A549 (cell line): ENCODE results near the gene ALDH1L1. TPM values are rescaled to one million over a fixed set of nuclear protein-coding genes. Genes with fewer than 3 reads are reported as not detected.

Source experiments
- ATAC-seq, 2 experiments: fragments of 200-7000 bp in 1 of 2; fragments of >200 bp in 1 of 2; cut with Nextera tagmentation in 1 of 2; cut with Tn5 transposase in 1 of 2; 3 replicates each; pipeline versions ENCODE4 v1.8.0 to v1.9.1; 2018 to 2020; ENCODE audit warnings: mild to moderate bottlenecking in 1 of 2, moderate library complexity in 1 of 2
- CTCF ChIA-PET: fragments of 300-600 bp; sonication (Branson Sonifier 250); formaldehyde crosslinking; extraction: SDS; loops from one replicate; lab custom pipeline; 2021; ENCODE audit warnings: antibody characterized with exemption, inconsistent platforms; lab: Yijun Ruan, JAX
- POLR2A ChIA-PET: fragments of 350-600 bp; formaldehyde crosslinking; extraction: SDS; loops from one replicate; lab custom pipeline; 2021; ENCODE audit warnings: antibody characterized with exemption, inconsistent platforms; lab: Yijun Ruan, JAX
- DNase-seq, 2 experiments: peaks; one replicate each; pipeline versions ENCODE4 v3.0.0 to v3.0.0-alpha.2; 2011 to 2016; ENCODE audit warnings: low read depth in 1 of 2, low spot score in 1 of 2
- FAIRE-seq: peaks from 2 replicates; lab custom pipeline; 2011; peaks lifted over from hg19 to GRCh38; lab: Jason Lieb, UNC
- H3K27ac ChIP-seq, 2 experiments: fragments of >200 bp; sonication (Bioruptor Twin); formaldehyde crosslinking; 3 replicates each; pipeline ENCODE4 v1.5.1; 2016 to 2017
- H3K4me1 ChIP-seq: fragments of >200 bp; sonication (Bioruptor Twin); formaldehyde crosslinking; 3 replicates; pipeline ENCODE4 v1.6.1; 2016
- H3K4me2 ChIP-seq: fragments of >200 bp; sonication (Bioruptor Twin); formaldehyde crosslinking; 3 replicates; pipeline ENCODE4 v1.6.1; 2016
- H3K4me3 ChIP-seq: fragments of >200 bp; sonication (Bioruptor Twin); formaldehyde crosslinking; 3 replicates; pipeline ENCODE4 v1.5.1; 2016
- H3K9me3 ChIP-seq: fragments of >200 bp; sonication (Bioruptor Twin); formaldehyde crosslinking; 3 replicates; pipeline ENCODE4 v1.6.1; 2016
- EHMT2 ChIP-seq: fragments of 200-600 bp; sonication (generic); IDR thresholded peaks from 2 replicates; pipeline ENCODE4 v1.6.1; 2016; ENCODE audit warnings: antibody characterized with exemption, low read depth, mild to moderate bottlenecking, moderate library complexity
- EP300 ChIP-seq, 2 experiments: fragments of >200 bp; sonication (Bioruptor Twin); formaldehyde crosslinking; IDR thresholded peaks; 2 replicates in 1 of 2; 3 replicates in 1 of 2; pipeline ENCODE4 v1.6.1; 2016 to 2017
- FOSB ChIP-seq: fragments of 250-450 bp; sonication (Bioruptor Pico); IDR thresholded peaks from 2 replicates; pipeline ENCODE4 v1.5.0; 2020; ENCODE audit warnings: mild to moderate bottlenecking, moderate library complexity
- FOSL2 ChIP-seq, 2 experiments: fragments of 450-650 bp in 1 of 2; fragments of >200 bp in 1 of 2; sonication (Bioruptor Twin) in 1 of 2; formaldehyde crosslinking; IDR thresholded peaks; 2 replicates each; pipeline versions ENCODE4 v1.5.0 to v1.6.1; 2016 to 2020; ENCODE audit warnings: mild to moderate bottlenecking in 1 of 2, moderate library complexity in 1 of 2
- GATA3 ChIP-seq: IDR thresholded peaks from 2 replicates; pipeline ENCODE4 v1.6.1; 2012; ENCODE audit warnings: borderline replicate concordance
- HDAC2 ChIP-seq: fragments of 200-600 bp; sonication (generic); IDR thresholded peaks from 2 replicates; pipeline ENCODE4 v1.6.1; 2016
- HEYL ChIP-seq: fragments of 250-450 bp; sonication (Bioruptor Pico); IDR thresholded peaks from 2 replicates; pipeline ENCODE4 v1.8.0; 2021; ENCODE audit warnings: mild to moderate bottlenecking, moderate library complexity
- HOXB5 ChIP-seq: fragments of 250-450 bp; sonication (Bioruptor Pico); IDR thresholded peaks from 2 replicates; pipeline ENCODE4 v1.5.0; 2020; ENCODE audit warnings: mild to moderate bottlenecking, moderate library complexity
- KDM1A ChIP-seq: fragments of 200-600 bp; sonication (generic); IDR thresholded peaks from 2 replicates; pipeline ENCODE4 v1.6.1; 2016; ENCODE audit warnings: low read depth, mild to moderate bottlenecking
- NFE2L2 ChIP-seq: fragments of 150-350 bp; conservative IDR thresholded peaks from 2 replicates; pipeline ENCODE4 v1.6.1; 2014; ENCODE audit warnings: low read length
- NR3C1 ChIP-seq: fragments of >200 bp; sonication (Bioruptor Twin); formaldehyde crosslinking; IDR thresholded peaks from 3 replicates; pipeline ENCODE4 v1.6.1; 2017
- PHF8 ChIP-seq: fragments of 200-600 bp; sonication (generic); IDR thresholded peaks from 2 replicates; pipeline ENCODE4 v1.6.1; 2016; ENCODE audit warnings: low read depth, mild to moderate bottlenecking, antibody characterized with exemption, moderate library complexity, borderline replicate concordance
- RCOR1 ChIP-seq: fragments of 150-350 bp; IDR thresholded peaks from 2 replicates; pipeline ENCODE4 v1.6.1; 2014; ENCODE audit warnings: antibody characterized with exemption, low read length, low read depth
- RFX5 ChIP-seq: fragments of 450-650 bp; IDR thresholded peaks from 2 replicates; pipeline ENCODE4 v1.7.1; 2014; ENCODE audit warnings: antibody characterized with exemption, mild to moderate bottlenecking, moderate library complexity
- SMC3 ChIP-seq: fragments of >200 bp; sonication (Bioruptor Twin); formaldehyde crosslinking; IDR thresholded peaks from 3 replicates; pipeline ENCODE4 v1.6.1; 2018; ENCODE audit warnings: inconsistent platforms
- SREBF2 ChIP-seq: fragments of 450-650 bp; IDR thresholded peaks from 2 replicates; pipeline ENCODE4 v1.6.1; 2014; ENCODE audit warnings: mild to moderate bottlenecking, moderate library complexity
- WGBS: methylation state at CpG from one replicate; pipeline ENCODE4 v1.1.6; 2017; ENCODE audit errors: missing lambda C conversion rate; 5-methylcytosine and 5-hydroxymethylcytosine counted together
- polyA plus RNA-seq, 4 experiments: library from polyadenylated mRNA; depleted of rRNA in 3 of 4; stranded (reverse); fragments of >200 nt; fragmentation: RNase III in 1 of 4; extraction: RNeasy Plus Mini Kit Qiagen cat#74134 plus additional on column Dnase treatment in 1 of 4; gene quantifications; 2 replicates in 3 of 4; 3 replicates in 1 of 4; pipeline ENCODE4 v1.2.3, GENCODE V29; 2011 to 2017
- TF ChIP-seq, protein P1 (sequence below): IDR thresholded peaks from 2 replicates; pipeline ENCODE4 v1.6.1; 2012; ENCODE audit warnings: low read depth, borderline replicate concordance
- TF ChIP-seq, protein P2 (sequence below): fragments of 250-450 bp; sonication (Bioruptor Pico); IDR thresholded peaks from 2 replicates; pipeline ENCODE4 v1.5.0; 2021; ENCODE audit warnings: mild to moderate bottlenecking, moderate library complexity, borderline replicate concordance
- TF ChIP-seq, protein P3 (sequence below): fragments of 200-600 bp; sonication (generic); IDR thresholded peaks from 2 replicates; pipeline ENCODE4 v1.6.1; 2016; ENCODE audit warnings: antibody characterized with exemption, mild to moderate bottlenecking, moderate library complexity
- TF ChIP-seq, protein P4 (sequence below): fragments of >200 bp; sonication (Bioruptor Twin); formaldehyde crosslinking; IDR thresholded peaks from 2 replicates; pipeline ENCODE4 v1.6.1; 2016
- TF ChIP-seq, protein P5 (sequence below): fragments of 450-650 bp; IDR thresholded peaks from 2 replicates; pipeline ENCODE4 v1.6.1; 2014; ENCODE audit warnings: antibody characterized with exemption

Gene ALDH1L1
- polyA plus RNA-seq, 2 of the 4 experiments (the other 2 are of a cell fraction): 0.14 to 0.18 TPM

DNA sequence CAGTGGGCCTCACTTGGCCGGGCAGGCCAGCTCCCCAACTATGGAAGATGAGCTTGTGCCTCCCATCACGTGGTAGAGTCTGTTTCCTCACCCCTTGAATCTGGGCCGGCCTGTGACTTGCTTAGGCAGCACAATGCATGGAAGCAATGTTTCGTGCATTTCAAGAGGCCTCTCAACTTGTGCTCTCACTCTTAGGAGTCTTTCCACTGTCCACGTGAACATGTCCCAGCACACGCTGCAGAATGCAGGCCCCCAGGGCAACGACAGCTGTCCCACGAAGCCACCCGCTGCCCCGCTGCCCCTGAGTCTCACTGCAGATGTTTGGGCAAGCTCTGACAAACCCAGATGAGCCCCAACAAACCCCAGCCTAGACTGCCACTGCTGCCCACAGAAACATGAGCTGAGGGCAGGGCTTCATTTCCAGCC lies 69.2 kb downstream of the ALDH1L1 start:
- ChIA-PET POLR2A (no interaction called here), CTCF (interaction anchor here (1.8 kb wide), 1 partner anchor 23 kb away, joined by 9 read pairs; no protein-coding TSS in a partner anchor)
- no peak overlapping the region for H3K27ac ChIP-seq
- H3K4me2 ChIP-seq: no peak overlapping the region
- no peaks in the 10 kb centered on the region for H3K4me1 ChIP-seq
- FAIRE-seq (no peak), ATAC-seq (no peak), DNase-seq (no peak)
- no peak for TF ChIP-seq RFX5
- no peak for TF ChIP-seq NR3C1
- TF ChIP-seq RCOR1: no peak
- no peak for TF ChIP-seq HEYL (CRISPR knock-in tag)
- TF ChIP-seq, protein P1, sequence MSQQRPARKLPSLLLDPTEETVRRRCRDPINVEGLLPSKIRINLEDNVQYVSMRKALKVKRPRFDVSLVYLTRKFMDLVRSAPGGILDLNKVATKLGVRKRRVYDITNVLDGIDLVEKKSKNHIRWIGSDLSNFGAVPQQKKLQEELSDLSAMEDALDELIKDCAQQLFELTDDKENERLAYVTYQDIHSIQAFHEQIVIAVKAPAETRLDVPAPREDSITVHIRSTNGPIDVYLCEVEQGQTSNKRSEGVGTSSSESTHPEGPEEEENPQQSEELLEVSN: no peak
- TF ChIP-seq SREBF2: no peak
- no peak for TF ChIP-seq SMC3
- TF ChIP-seq EHMT2: no peak
- TF ChIP-seq FOSL2 (IDR thresholded peaks at IDR 0.05): no peak
- no peak for TF ChIP-seq FOSL2 (CRISPR knock-in tag; IDR thresholded peaks at IDR 0.05)
- no peak for TF ChIP-seq GATA3
- TF ChIP-seq, protein P2, sequence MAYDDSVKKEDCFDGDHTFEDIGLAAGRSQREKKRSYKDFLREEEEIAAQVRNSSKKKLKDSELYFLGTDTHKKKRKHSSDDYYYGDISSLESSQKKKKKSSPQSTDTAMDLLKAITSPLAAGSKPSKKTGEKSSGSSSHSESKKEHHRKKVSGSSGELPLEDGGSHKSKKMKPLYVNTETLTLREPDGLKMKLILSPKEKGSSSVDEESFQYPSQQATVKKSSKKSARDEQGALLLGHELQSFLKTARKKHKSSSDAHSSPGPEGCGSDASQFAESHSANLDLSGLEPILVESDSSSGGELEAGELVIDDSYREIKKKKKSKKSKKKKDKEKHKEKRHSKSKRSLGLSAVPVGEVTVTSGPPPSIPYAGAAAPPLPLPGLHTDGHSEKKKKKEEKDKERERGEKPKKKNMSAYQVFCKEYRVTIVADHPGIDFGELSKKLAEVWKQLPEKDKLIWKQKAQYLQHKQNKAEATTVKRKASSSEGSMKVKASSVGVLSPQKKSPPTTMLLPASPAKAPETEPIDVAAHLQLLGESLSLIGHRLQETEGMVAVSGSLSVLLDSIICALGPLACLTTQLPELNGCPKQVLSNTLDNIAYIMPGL (CRISPR knock-in tag): no peak
- H3K9me3 ChIP-seq: no peaks in the 10 kb centered on the region
- no peak overlapping the region for H3K4me3 ChIP-seq
- 58% methylated on average over 3 of the region's 10 CpGs for WGBS

DNA sequence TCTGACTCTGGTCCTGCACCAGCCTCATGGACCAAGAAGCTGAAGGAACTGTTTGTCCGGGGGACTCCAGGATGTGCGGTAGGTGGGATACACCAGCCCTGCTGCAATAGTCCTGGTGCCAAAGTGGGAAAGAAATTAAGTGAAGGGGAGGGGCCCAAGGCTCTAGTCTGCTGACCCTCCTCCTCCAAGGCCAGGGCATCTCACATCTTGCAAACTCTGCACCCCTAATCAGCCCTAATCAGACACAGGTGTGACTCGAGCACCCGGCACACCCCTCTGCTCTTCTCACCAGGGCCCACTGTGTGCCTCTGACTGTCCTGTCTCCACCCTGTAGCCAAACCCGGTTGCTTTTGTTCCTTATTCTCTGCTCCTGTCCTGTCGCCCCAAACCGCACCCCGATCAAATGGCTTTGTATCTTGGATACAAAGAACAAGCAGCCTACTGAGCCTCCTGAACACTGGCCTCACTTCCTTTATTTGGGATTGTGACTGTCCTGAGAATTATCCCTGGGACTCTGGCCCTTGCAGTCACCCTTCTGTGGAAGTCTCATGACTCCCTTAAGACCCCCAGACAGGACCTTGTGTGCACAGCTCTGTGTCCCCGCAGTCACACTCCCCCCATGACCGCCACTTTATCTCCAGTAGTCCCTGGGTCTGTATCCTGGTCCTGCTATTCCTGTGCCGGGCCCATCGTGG lies 69.8 kb downstream of the ALDH1L1 start:
- no peak overlapping the region for H3K4me3 ChIP-seq
- TF ChIP-seq PHF8 (no peak), EP300 (IDR thresholded peaks at IDR 0.05) (no peak), HDAC2 (no peak), FOSB (CRISPR knock-in tag) (no peak), KDM1A (no peak), HOXB5 (no peak), NFE2L2 (no peak)
- TF ChIP-seq, protein P3, sequence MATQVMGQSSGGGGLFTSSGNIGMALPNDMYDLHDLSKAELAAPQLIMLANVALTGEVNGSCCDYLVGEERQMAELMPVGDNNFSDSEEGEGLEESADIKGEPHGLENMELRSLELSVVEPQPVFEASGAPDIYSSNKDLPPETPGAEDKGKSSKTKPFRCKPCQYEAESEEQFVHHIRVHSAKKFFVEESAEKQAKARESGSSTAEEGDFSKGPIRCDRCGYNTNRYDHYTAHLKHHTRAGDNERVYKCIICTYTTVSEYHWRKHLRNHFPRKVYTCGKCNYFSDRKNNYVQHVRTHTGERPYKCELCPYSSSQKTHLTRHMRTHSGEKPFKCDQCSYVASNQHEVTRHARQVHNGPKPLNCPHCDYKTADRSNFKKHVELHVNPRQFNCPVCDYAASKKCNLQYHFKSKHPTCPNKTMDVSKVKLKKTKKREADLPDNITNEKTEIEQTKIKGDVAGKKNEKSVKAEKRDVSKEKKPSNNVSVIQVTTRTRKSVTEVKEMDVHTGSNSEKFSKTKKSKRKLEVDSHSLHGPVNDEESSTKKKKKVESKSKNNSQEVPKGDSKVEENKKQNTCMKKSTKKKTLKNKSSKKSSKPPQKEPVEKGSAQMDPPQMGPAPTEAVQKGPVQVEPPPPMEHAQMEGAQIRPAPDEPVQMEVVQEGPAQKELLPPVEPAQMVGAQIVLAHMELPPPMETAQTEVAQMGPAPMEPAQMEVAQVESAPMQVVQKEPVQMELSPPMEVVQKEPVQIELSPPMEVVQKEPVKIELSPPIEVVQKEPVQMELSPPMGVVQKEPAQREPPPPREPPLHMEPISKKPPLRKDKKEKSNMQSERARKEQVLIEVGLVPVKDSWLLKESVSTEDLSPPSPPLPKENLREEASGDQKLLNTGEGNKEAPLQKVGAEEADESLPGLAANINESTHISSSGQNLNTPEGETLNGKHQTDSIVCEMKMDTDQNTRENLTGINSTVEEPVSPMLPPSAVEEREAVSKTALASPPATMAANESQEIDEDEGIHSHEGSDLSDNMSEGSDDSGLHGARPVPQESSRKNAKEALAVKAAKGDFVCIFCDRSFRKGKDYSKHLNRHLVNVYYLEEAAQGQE: no peak
- TF ChIP-seq, protein P4, sequence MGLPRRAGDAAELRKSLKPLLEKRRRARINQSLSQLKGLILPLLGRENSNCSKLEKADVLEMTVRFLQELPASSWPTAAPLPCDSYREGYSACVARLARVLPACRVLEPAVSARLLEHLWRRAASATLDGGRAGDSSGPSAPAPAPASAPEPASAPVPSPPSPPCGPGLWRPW: no peak
- TF ChIP-seq, protein P5, sequence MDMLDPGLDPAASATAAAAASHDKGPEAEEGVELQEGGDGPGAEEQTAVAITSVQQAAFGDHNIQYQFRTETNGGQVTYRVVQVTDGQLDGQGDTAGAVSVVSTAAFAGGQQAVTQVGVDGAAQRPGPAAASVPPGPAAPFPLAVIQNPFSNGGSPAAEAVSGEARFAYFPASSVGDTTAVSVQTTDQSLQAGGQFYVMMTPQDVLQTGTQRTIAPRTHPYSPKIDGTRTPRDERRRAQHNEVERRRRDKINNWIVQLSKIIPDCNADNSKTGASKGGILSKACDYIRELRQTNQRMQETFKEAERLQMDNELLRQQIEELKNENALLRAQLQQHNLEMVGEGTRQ: no peak
- ATAC-seq (no peak), DNase-seq (no peak), FAIRE-seq (no peak)
- no peaks in the 10 kb centered on the region for H3K9me3 ChIP-seq
- POLR2A ChIA-PET: no interaction called here
- CTCF ChIA-PET: interaction anchor here (1.8 kb wide), 1 partner anchor 23 kb away, joined by 9 read pairs; no protein-coding TSS in a partner anchor
- no peak overlapping the region for H3K4me2 ChIP-seq
- WGBS: 86% methylated on average over 8 of the region's 12 CpGs
- no peak overlapping the region for H3K27ac ChIP-seq
- no peaks in the 10 kb centered on the region for H3K4me1 ChIP-seq
